A549 (cell line): ENCODE results near the gene NUTM2F.

Source experiments
- MAFK ChIP-seq: fragments of 450-650 bp; IDR thresholded peaks from 2 replicates; pipeline ENCODE4 v1.6.1; 2014; ENCODE audit not compliant: partially characterized antibody
- ZSCAN20 ChIP-seq: fragments of 250-450 bp; sonication (Bioruptor Pico); IDR thresholded peaks from 2 replicates; pipeline ENCODE4 v1.8.0; 2022; ENCODE audit warnings: mild to moderate bottlenecking, moderate library complexity

GRCh38 chr9:94289691-94290090 lies 38.8 kb downstream of the NUTM2F start:
- TF ChIP-seq MAFK (no peak), ZSCAN20 (no peak)
